DND-41 (cell line): ENCODE results near the gene CCR4.

Source experiments
- CTCF ChIP-seq: IDR thresholded peaks from 2 replicates; pipeline ENCODE4 v1.5.1; 2012; ENCODE audit warnings: borderline replicate concordance, low read length, moderate library complexity, mild to moderate bottlenecking; ENCODE audit not compliant: poor library complexity, severe bottlenecking; ENCODE audit errors: extremely low read depth
- EZH2 ChIP-seq: IDR thresholded peaks from 3 replicates; pipeline ENCODE4 v1.6.1; 2012; ENCODE audit warnings: borderline replicate concordance, low read depth, mild to moderate bottlenecking, moderate library complexity, low read length, inconsistent platforms; ENCODE audit not compliant: severe bottlenecking

GRCh38 chr3:33001889-33002288, 50.4 kb downstream of the CCR4 start:
- no peak for TF ChIP-seq CTCF
- TF ChIP-seq EZH2: no peak
